ENCODE results near the gene SORCS2.

- TF ChIP-seq CTCF (conservative IDR thresholded peaks at IDR 0.05; ENCODE audit: low read length) (no peak), EZH2phosphoT487 (IDR thresholded peaks at IDR 0.05; ENCODE audit: borderline replicate concordance, low read depth, low read length) (no peak)
Measured at GRCh38 chr4:7146059-7146785, 46.1 kb upstream of the SORCS2 start.

Data from OCI-LY7 (cell line).